Mesenchymal stem cell (in vitro differentiated cells and primary cell): ENCODE measurements around the gene ABCA10. TPM values are rescaled to one million over a fixed set of nuclear protein-coding genes. Genes with fewer than 3 reads are reported as not detected.

Source experiments
- small RNA-seq: library from polyadenylated mRNA; stranded (forward); fragments of <200 nt; extraction: miRNeasy Mini kit (QIAGEN cat#:217004); gene quantifications from one replicate; pipeline ENCODE3, GENCODE V24; 2013; ENCODE audit warnings: low read depth

ABCA10 gene

Small RNAs within 50 kb of the gene (small RNA-seq; reads per million reads assigned to genes)
- gene MIR4524B, result not detected
